Endometrium (tissue), 2 donors: ENCODE measurements around the gene CCL17.
"Not testable (repeated sequence)": the region's sequence is repeated elsewhere in the genome, so short reads cannot be mapped to it uniquely, and the experiment has no call there.

Source experiments
- FAIRE-seq: peaks from 2 replicates; lab custom pipeline; 2012; peaks lifted over from hg19 to GRCh38; lab: Jason Lieb, UNC
- donor health status: control.
- donor health status: control.

The CCL17 gene

GRCh38 chr16:57396786-57397185 is 7.8 kb upstream of the CCL17 start:
- FAIRE-seq = no peak

- FAIRE-seq = not testable (repeated sequence)
Measured at GRCh38 chr16:57397493-57397892, 7.1 kb upstream of the CCL17 start.

- no peak for FAIRE-seq
Measured at GRCh38 chr16:57401943-57402640, 2.5 kb upstream of the CCL17 start.

- FAIRE-seq = no peak
Measured at GRCh38 chr16:57405097-57405496, 530 bp downstream of the CCL17 start.

- FAIRE-seq = no peak
Measured at GRCh38 chr16:57406881-57407280, 2.3 kb downstream of the CCL17 start.

- no peak for FAIRE-seq
Measured at GRCh38 chr16:57407521-57408353, 3.2 kb downstream of the CCL17 start.

- FAIRE-seq = no peak
Measured at GRCh38 chr16:57409065-57409464, 4.5 kb downstream of the CCL17 start.

- FAIRE-seq = no peak
Measured at GRCh38 chr16:57409870-57410587, 5.5 kb downstream of the CCL17 start.

- no peak for FAIRE-seq
Measured at GRCh38 chr16:57411362-57411976, 6.9 kb downstream of the CCL17 start.

GRCh38 chr16:57412584-57412983 is 8.0 kb downstream of the CCL17 start:
- FAIRE-seq = no peak

- no peak for FAIRE-seq
Measured at GRCh38 chr16:57413301-57413730, 8.7 kb downstream of the CCL17 start.

- FAIRE-seq = no peak
Measured at GRCh38 chr16:57413733-57414132, 9.2 kb downstream of the CCL17 start.

GRCh38 chr16:57416084-57416483 is 11.5 kb downstream of the CCL17 start:
- FAIRE-seq = no peak

- no peak for FAIRE-seq
Measured at GRCh38 chr16:57419506-57419905, 14.9 kb downstream of the CCL17 start.

GRCh38 chr16:57422026-57422944 is 17.7 kb downstream of the CCL17 start:
- FAIRE-seq = peak; percentile 53

- FAIRE-seq = no peak
Measured at GRCh38 chr16:57423152-57423551, 18.6 kb downstream of the CCL17 start.

GRCh38 chr16:57424583-57424982 is 20.0 kb downstream of the CCL17 start:
- no peak for FAIRE-seq

- FAIRE-seq = no peak
Measured at GRCh38 chr16:57426356-57426755, 21.8 kb downstream of the CCL17 start.

- no peak for FAIRE-seq
Measured at GRCh38 chr16:57427307-57427706, 22.7 kb downstream of the CCL17 start.

- FAIRE-seq = no peak
Measured at GRCh38 chr16:57427824-57428223, 23.3 kb downstream of the CCL17 start.

GRCh38 chr16:57430955-57431354 is 26.4 kb downstream of the CCL17 start:
- no peak for FAIRE-seq
